HG02970 (cell line): ENCODE results near the gene SLC25A14.
"Not testable (repeated sequence)": the region's sequence is repeated elsewhere in the genome, so short reads cannot be mapped to it uniquely, and the experiment has no call there.

Source experiments
- ATAC-seq: cut with Tn5 transposase; IDR thresholded peaks from one replicate; pipeline ENCODE4 v1.9.1; 2021; ENCODE audit warnings: mild to moderate bottlenecking, moderate library complexity, moderate number of reproducible peaks; ENCODE audit not compliant: unreplicated experiment, low FRiP score

SLC25A14 gene

GRCh38 chrX:130339408-130340222 is at the start of gene SLC25A14:
SLC25A14 (plus strand) TSS chrX:130339919; CDS start chrX:130340279, 360 bp downstream.
- peak; percentile 85 for ATAC-seq

- no peak for ATAC-seq
Observed at GRCh38 chrX:130295519-130296296, 44.0 kb upstream of the SLC25A14 start.

GRCh38 chrX:130296297-130296678 is 43.4 kb upstream of the SLC25A14 start:
- ATAC-seq, result no peak

GRCh38 chrX:130296743-130297142 is 43.0 kb upstream of the SLC25A14 start:
- no peak for ATAC-seq

- ATAC-seq, result no peak
Observed at GRCh38 chrX:130299279-130300009, 40.3 kb upstream of the SLC25A14 start.

- no peak for ATAC-seq
Observed at GRCh38 chrX:130300010-130300282, 39.8 kb upstream of the SLC25A14 start.

- ATAC-seq, result no peak
Observed at GRCh38 chrX:130301405-130301804, 38.3 kb upstream of the SLC25A14 start.

- ATAC-seq, result no peak
Observed at GRCh38 chrX:130301977-130302376, 37.7 kb upstream of the SLC25A14 start.

GRCh38 chrX:130304587-130305368 is 34.9 kb upstream of the SLC25A14 start:
- ATAC-seq, result no peak

- ATAC-seq, result not testable (repeated sequence)
Observed at GRCh38 chrX:130319886-130320285, 19.8 kb upstream of the SLC25A14 start.

GRCh38 chrX:130321550-130321949 is 18.2 kb upstream of the SLC25A14 start:
- no peak for ATAC-seq

- no peak for ATAC-seq
Observed at GRCh38 chrX:130330146-130330545, 9.6 kb upstream of the SLC25A14 start.

GRCh38 chrX:130330706-130331105 is 9.0 kb upstream of the SLC25A14 start:
- no peak for ATAC-seq

GRCh38 chrX:130336531-130336930 is 3.2 kb upstream of the SLC25A14 start:
- no peak for ATAC-seq

- ATAC-seq, result not testable (repeated sequence)
Observed at GRCh38 chrX:130338869-130339268, 850 bp upstream of the SLC25A14 start.

- no peak for ATAC-seq
Observed at GRCh38 chrX:130340271-130340670, 552 bp downstream of the SLC25A14 start.

GRCh38 chrX:130343411-130343810 is 3.7 kb downstream of the SLC25A14 start:
- ATAC-seq, result no peak

- ATAC-seq, result no peak
Observed at GRCh38 chrX:130347321-130347720, 7.6 kb downstream of the SLC25A14 start.

- no peak for ATAC-seq
Observed at GRCh38 chrX:130351567-130351966, 11.8 kb downstream of the SLC25A14 start.

- ATAC-seq, result not testable (repeated sequence)
Observed at GRCh38 chrX:130352050-130352449, 12.3 kb downstream of the SLC25A14 start.
